OCI-LY3 (cell line): ENCODE data around the gene NCAPD3.

Experiments used
- H2AFZ ChIP-seq: fragments of 200-600, 300-600 bp; shearing (Covaris generic); 2 replicates; pipeline ENCODE4 v1.6.0; 2014; ENCODE audit warnings: antibody characterized with exemption, low read depth, low read length
- H3K27ac ChIP-seq: fragments of 200-600, 300-600 bp; sonication (generic); 2 replicates; pipeline ENCODE4 v1.5.1; 2014; ENCODE audit warnings: mild to moderate bottlenecking, low read length, moderate library complexity, mixed read lengths
- H3K27me3 ChIP-seq: fragments of 200-600, 300-600 bp; sonication (generic); 2 replicates; pipeline ENCODE4 v1.6.1; 2014; ENCODE audit warnings: low read depth, low read length, mixed read lengths
- H3K36me3 ChIP-seq: fragments of 200-600, 300-600 bp; sonication (generic); replicated peaks from 2 replicates; pipeline ENCODE3; 2014; ENCODE audit warnings: low read depth, low read length, mixed read lengths
- H3K4me1 ChIP-seq: fragments of 300-600, 200-600 bp; sonication (generic); 2 replicates; pipeline ENCODE4 v1.6.1; 2014; ENCODE audit warnings: low read length, mixed read lengths
- H3K4me2 ChIP-seq: fragments of 200-600, 300-600 bp; sonication (generic); 2 replicates; pipeline ENCODE4 v1.6.1; 2014; ENCODE audit warnings: low read length, mixed read lengths
- H3K4me3 ChIP-seq: fragments of 300-600, 200-600 bp; sonication (generic); 2 replicates; pipeline ENCODE4 v1.5.1; 2014; ENCODE audit warnings: antibody characterized with exemption, mild to moderate bottlenecking, low read length, moderate library complexity
- H3K79me2 ChIP-seq: fragments of 300-600, 200-600 bp; shearing (Covaris generic); 2 replicates; pipeline ENCODE4 v1.6.1; 2014; ENCODE audit warnings: mild to moderate bottlenecking, low read length, mixed read lengths
- H3K9ac ChIP-seq: fragments of 300-600, 200-600 bp; shearing (Covaris generic); 2 replicates; pipeline ENCODE4 v1.6.0; 2014; ENCODE audit warnings: mild to moderate bottlenecking, low read length, moderate library complexity
- H3K9me3 ChIP-seq: fragments of 200-600, 300-600 bp; shearing (Covaris generic); 2 replicates; pipeline ENCODE4 v1.6.1; 2014; ENCODE audit warnings: low read length, mixed read lengths; ENCODE audit not compliant: insufficient read depth
- H4K20me1 ChIP-seq: fragments of 200-600, 300-600 bp; sonication (generic); 2 replicates; pipeline ENCODE4 v1.6.1; 2016; ENCODE audit warnings: low read length, mixed read lengths; ENCODE audit not compliant: insufficient read depth
- EZH2phosphoT487 ChIP-seq: fragments of 200-600 bp; shearing (Covaris generic); IDR thresholded peaks from 2 replicates; pipeline ENCODE4 v1.6.1; 2018; ENCODE audit warnings: antibody characterized with exemption, mixed run types, low read depth
- TF ChIP-seq, protein P1 (sequence below): fragments of 200-600, 300-600 bp; sonication (generic); IDR thresholded peaks from 2 replicates; pipeline ENCODE4 v1.5.1; 2014; ENCODE audit warnings: antibody characterized with exemption, low read length, low read depth

The NCAPD3 gene

DNA sequence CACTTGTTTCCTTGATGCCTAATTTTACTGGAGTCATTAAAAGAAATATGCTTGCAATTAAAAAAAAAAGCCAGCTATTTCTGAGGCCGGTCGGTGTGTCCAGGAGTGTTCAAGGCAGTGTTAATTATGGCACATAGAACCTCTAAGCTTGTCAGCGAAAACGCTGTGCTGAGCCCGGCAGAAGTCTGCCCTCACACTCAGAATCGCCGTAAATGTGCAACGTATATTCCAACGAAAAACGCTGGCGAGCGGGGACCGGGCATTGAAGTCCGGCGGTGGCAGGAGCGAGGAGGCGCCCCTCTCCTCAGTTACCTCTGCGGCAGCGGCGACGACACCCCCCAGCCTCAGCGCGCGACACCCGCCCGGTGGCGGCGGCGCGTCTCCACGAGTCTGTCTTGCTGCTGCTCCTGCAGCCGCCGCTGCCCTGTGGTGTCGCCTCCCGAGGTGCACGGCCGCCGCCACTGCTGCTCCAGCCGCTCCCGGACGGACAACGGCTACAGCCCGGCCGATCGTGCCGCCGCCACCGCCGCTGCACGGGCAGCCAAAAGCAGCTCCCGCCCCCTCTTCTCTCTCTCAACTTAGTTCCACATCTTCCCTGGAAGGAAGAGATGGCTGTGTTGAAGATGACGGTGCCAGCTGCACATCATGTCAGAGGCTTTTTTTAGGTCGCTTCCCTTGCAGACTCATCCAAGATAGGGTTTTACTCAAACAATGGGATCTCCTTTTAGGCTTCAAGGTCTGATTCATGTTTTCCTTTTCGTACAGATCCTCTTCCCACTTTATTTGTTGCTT, 98.9 kb downstream of the NCAPD3 start:
- no peak for TF ChIP-seq EZH2phosphoT487
- TF ChIP-seq, protein P1, sequence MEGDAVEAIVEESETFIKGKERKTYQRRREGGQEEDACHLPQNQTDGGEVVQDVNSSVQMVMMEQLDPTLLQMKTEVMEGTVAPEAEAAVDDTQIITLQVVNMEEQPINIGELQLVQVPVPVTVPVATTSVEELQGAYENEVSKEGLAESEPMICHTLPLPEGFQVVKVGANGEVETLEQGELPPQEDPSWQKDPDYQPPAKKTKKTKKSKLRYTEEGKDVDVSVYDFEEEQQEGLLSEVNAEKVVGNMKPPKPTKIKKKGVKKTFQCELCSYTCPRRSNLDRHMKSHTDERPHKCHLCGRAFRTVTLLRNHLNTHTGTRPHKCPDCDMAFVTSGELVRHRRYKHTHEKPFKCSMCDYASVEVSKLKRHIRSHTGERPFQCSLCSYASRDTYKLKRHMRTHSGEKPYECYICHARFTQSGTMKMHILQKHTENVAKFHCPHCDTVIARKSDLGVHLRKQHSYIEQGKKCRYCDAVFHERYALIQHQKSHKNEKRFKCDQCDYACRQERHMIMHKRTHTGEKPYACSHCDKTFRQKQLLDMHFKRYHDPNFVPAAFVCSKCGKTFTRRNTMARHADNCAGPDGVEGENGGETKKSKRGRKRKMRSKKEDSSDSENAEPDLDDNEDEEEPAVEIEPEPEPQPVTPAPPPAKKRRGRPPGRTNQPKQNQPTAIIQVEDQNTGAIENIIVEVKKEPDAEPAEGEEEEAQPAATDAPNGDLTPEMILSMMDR, result no peak
- Histone ChIP-seq H3K27ac (no peak overlapping the region), H3K36me3 (no peaks in the 10 kb centered on the region), H4K20me1 (no peaks in the 10 kb centered on the region), H3K4me3 (no peak overlapping the region), H3K9me3 (no peaks in the 10 kb centered on the region), H2AFZ (no peak overlapping the region), H3K4me1 (no peaks in the 10 kb centered on the region), H3K79me2 (no peaks in the 10 kb centered on the region), H3K4me2 (no peak overlapping the region), H3K9ac (no peak overlapping the region), H3K27me3 (0 out of 2 replicates have a peak, but pooled peaks cover 4% of the 10 kb centered on the region)

DNA sequence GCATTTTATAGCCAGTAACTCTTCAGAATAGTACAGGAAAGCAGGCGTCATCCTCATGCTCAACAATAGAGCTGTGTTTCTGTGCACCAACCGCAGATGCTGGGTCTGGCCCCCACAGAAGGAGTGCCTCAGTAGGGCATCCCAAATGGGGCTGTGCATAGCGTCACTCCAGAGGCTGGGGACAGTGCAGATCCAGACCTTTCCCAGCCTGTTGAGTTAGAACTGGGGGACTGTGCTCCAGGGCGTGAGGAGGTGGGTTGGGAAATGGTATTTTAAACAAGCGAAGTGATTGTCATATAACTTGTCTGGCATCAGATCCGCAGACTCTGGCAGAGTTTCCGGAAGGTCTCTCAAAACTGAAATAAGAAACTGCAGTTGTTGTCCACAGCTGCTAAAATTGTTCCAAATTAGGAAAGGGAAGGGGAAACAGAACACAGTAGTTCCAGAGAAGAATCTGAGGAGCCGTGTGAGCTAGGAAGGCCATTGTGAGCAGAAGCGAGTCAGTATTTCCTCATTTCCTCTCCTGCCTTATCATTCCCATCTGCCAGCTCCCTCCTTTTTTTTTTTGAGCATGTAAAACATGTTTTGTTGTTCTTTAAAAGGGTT, 102.7 kb downstream of the NCAPD3 start:
- Histone ChIP-seq H3K9ac (no peak overlapping the region), H3K27ac (no peak overlapping the region), H3K27me3 (0 out of 2 replicates have a peak, but pooled peaks cover 4% of the 10 kb centered on the region), H3K4me3 (no peak overlapping the region), H4K20me1 (no peaks in the 10 kb centered on the region), H2AFZ (no peak overlapping the region), H3K9me3 (no peaks in the 10 kb centered on the region), H3K4me2 (no peak overlapping the region), H3K36me3 (no peaks in the 10 kb centered on the region), H3K4me1 (no peaks in the 10 kb centered on the region), H3K79me2 (no peaks in the 10 kb centered on the region)
- TF ChIP-seq EZH2phosphoT487, result no peak
- TF ChIP-seq, protein P1, result no peak

DNA sequence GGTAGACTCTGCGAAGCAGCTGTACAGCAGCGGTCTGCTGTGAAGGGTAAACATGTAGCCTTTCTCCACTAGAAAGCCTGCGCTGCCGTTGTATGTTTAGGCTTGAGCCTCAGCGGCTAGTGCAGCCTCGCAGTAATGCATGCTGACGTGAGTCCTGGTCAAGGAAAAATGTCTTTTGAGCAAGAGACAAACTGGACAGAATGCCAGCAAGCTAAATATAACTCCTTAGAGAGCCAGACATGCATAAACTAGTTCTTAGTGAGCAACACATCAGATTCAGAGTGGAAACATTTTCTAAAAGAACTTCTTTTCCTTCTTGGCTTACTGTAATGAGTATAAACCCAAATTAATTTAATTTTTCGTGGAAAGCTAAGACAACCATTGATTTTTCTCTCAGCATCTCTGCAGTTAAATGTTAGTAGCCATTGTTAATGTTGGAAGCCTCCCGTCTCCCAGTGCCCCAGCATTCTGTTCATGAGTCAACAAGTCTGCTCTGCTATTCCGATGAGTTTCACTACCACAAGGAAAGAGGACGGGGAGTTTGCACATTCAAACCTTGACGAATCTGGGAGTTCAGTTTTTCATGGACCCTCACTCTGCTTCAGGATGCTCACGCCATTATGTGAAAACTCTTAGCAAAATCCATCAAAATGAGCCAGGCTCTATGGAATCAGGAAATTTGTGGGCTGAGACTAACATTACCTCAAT, 103.5 kb downstream of the NCAPD3 start:
- Histone ChIP-seq H3K4me3 (no peak overlapping the region), H3K27ac (no peak overlapping the region), H4K20me1 (no peaks in the 10 kb centered on the region)

More for the DNA sequence above, 103.5 kb downstream of the NCAPD3 start:
- no peaks in the 10 kb centered on the region for H3K4me1 ChIP-seq
- H3K36me3 ChIP-seq, result no peaks in the 10 kb centered on the region
- no peak overlapping the region for H3K4me2 ChIP-seq
- no peak overlapping the region for H3K9ac ChIP-seq
- no peaks in the 10 kb centered on the region for H3K9me3 ChIP-seq
- 0 out of 2 replicates have a peak, but pooled peaks cover 4% of the 10 kb centered on the region for H3K27me3 ChIP-seq
- no peak overlapping the region for H2AFZ ChIP-seq
- H3K79me2 ChIP-seq, result no peaks in the 10 kb centered on the region
- TF ChIP-seq, protein P1, result no peak
- no peak for TF ChIP-seq EZH2phosphoT487
